H9 (cell line): ENCODE results near the gene GNAT3. TPM values are rescaled to one million over a fixed set of nuclear protein-coding genes. Genes with fewer than 3 reads are reported as not detected.

ENCODE experiments used
- DNase-seq: peaks from one replicate; pipeline ENCODE4 v3.0.0-alpha.2; 2017
- H2AFZ ChIP-seq: one replicate; pipeline ENCODE4 v1.6.1; 2013; ENCODE audit warnings: mild to moderate bottlenecking, low read length, control low read depth, moderate library complexity
- H2AK5ac ChIP-seq: 2 replicates; pipeline ENCODE4 v1.6.1; 2013; ENCODE audit warnings: low read length, control low read depth, mixed read lengths; ENCODE audit not compliant: insufficient read length
- H2BK120ac ChIP-seq: one replicate; pipeline ENCODE4 v1.6.1; 2013; ENCODE audit warnings: low read depth, mild to moderate bottlenecking, low read length, control low read depth, inconsistent platforms; ENCODE audit not compliant: poor library complexity, severe bottlenecking
- H2BK12ac ChIP-seq: 2 replicates; pipeline ENCODE4 v1.6.1; 2013; ENCODE audit warnings: low read length, control low read depth, mixed read lengths, low read depth; ENCODE audit not compliant: insufficient read length
- H2BK15ac ChIP-seq: 2 replicates; pipeline ENCODE4 v1.6.1; 2013; ENCODE audit warnings: low read depth, low read length, control low read depth
- H2BK20ac ChIP-seq: one replicate; pipeline ENCODE4 v1.6.1; 2013; ENCODE audit warnings: low read depth, mild to moderate bottlenecking, low read length, control low read depth, inconsistent platforms; ENCODE audit not compliant: poor library complexity, severe bottlenecking
- H2BK5ac ChIP-seq: 2 replicates; pipeline ENCODE4 v1.6.1; 2013; ENCODE audit warnings: low read length, control low read depth, mixed read lengths; ENCODE audit not compliant: insufficient read length
- H3K14ac ChIP-seq: 2 replicates; pipeline ENCODE4 v1.6.1; 2013; ENCODE audit warnings: low read length, control low read depth; ENCODE audit not compliant: insufficient read depth
- H3K18ac ChIP-seq: 2 replicates; pipeline ENCODE4 v1.6.1; 2013; ENCODE audit warnings: low read depth, mild to moderate bottlenecking, mixed read lengths, low read length, control low read depth; ENCODE audit not compliant: insufficient read length
- H3K23ac ChIP-seq: 2 replicates; pipeline ENCODE4 v1.6.1; 2013; ENCODE audit warnings: low read length, control low read depth, mixed read lengths, low read depth; ENCODE audit not compliant: insufficient read length
- H3K23me2 ChIP-seq: 2 replicates; pipeline ENCODE4 v1.6.1; 2013; ENCODE audit warnings: low read depth, mild to moderate bottlenecking, mixed read lengths, low read length, control low read depth; ENCODE audit not compliant: insufficient read length, poor library complexity, severe bottlenecking
- H3K27ac ChIP-seq: 2 replicates; pipeline ENCODE4 v1.5.1; 2013; ENCODE audit warnings: low read length, control low read depth, mixed read lengths, low read depth; ENCODE audit not compliant: insufficient read length
- H3K27me3 ChIP-seq: 2 replicates; pipeline ENCODE4 v1.6.1; 2013; ENCODE audit warnings: low read length, control low read depth, inconsistent platforms; ENCODE audit not compliant: insufficient read depth
- H3K4ac ChIP-seq: 2 replicates; pipeline ENCODE4 v1.6.1; 2013; ENCODE audit warnings: low read depth, mild to moderate bottlenecking, control low read depth, inconsistent platforms, low read length, moderate library complexity
- H3K4me1 ChIP-seq: 2 replicates; pipeline ENCODE4 v1.6.1; 2013; ENCODE audit warnings: low read length, control low read depth, inconsistent platforms; ENCODE audit not compliant: insufficient read depth
- H3K4me2 ChIP-seq: 2 replicates; pipeline ENCODE4 v1.6.1; 2013; ENCODE audit warnings: low read length, control low read depth, mixed read lengths; ENCODE audit not compliant: insufficient read length, insufficient read depth
- H3K56ac ChIP-seq: 2 replicates; pipeline ENCODE4 v1.6.1; 2013; ENCODE audit warnings: low read depth, mild to moderate bottlenecking, mixed read lengths, low read length, control low read depth; ENCODE audit not compliant: insufficient read length
- H3K79me1 ChIP-seq: 2 replicates; pipeline ENCODE4 v1.6.1; 2013; ENCODE audit warnings: low read depth, mild to moderate bottlenecking, moderate library complexity, low read length, control low read depth, inconsistent platforms; ENCODE audit not compliant: insufficient read depth, poor library complexity, severe bottlenecking
- H3K79me2 ChIP-seq: 2 replicates; pipeline ENCODE4 v1.6.1; 2013; ENCODE audit warnings: low read length, control low read depth, inconsistent platforms; ENCODE audit not compliant: insufficient read depth
- H3K9ac ChIP-seq: 2 replicates; pipeline ENCODE4 v1.6.1; 2013; ENCODE audit warnings: low read length, control low read depth, mixed read lengths; ENCODE audit not compliant: insufficient read length; ENCODE audit errors: extremely low read depth
- H3K9me3 ChIP-seq: one replicate; pipeline ENCODE4 v1.6.1; 2013; ENCODE audit warnings: low read depth, low read length, inconsistent platforms; ENCODE audit not compliant: control insufficient read depth
- H3T11ph ChIP-seq: one replicate; pipeline ENCODE4 v1.6.1; 2013; ENCODE audit warnings: mild to moderate bottlenecking, low read length, control low read depth, inconsistent platforms
- H4K20me1 ChIP-seq: one replicate; pipeline ENCODE4 v1.6.1; 2013; ENCODE audit not compliant: control insufficient read depth, insufficient read length, insufficient read depth
- H4K5ac ChIP-seq: 2 replicates; pipeline ENCODE4 v1.6.1; 2013; ENCODE audit warnings: low read depth, mild to moderate bottlenecking, mixed read lengths, low read length, control low read depth; ENCODE audit not compliant: insufficient read length
- H4K8ac ChIP-seq: replicated peaks from 2 replicates; pipeline ENCODE4 v1.6.1; 2013; ENCODE audit warnings: low read length, control low read depth, mixed read lengths, low read depth; ENCODE audit not compliant: insufficient read length
- H4K91ac ChIP-seq: 2 replicates; pipeline ENCODE4 v1.6.1; 2013; ENCODE audit warnings: low read depth, mild to moderate bottlenecking, moderate library complexity, mixed read lengths, low read length, control low read depth; ENCODE audit not compliant: insufficient read length
- H3K27ac Mint-ChIP-seq, 3 experiments: 2 replicates in 2 of 3; 3 replicates in 1 of 3; pipeline ENCODE4 v1.8.0; 2020 to 2021; ENCODE audit warnings: mixed read lengths in 3 of 3, mild to moderate bottlenecking in 1 of 3, moderate library complexity in 1 of 3
- H3K27me3 Mint-ChIP-seq: 2 replicates; pipeline ENCODE4 v1.8.0; 2021; ENCODE audit warnings: low read depth, mild to moderate bottlenecking, moderate library complexity, mixed read lengths
- H3K36me3 Mint-ChIP-seq, 3 experiments: 2 replicates in 2 of 3; 3 replicates in 1 of 3; pipeline ENCODE4 v1.8.0; 2020 to 2021; ENCODE audit warnings: low read depth in 3 of 3, mixed read lengths in 3 of 3; ENCODE audit not compliant: insufficient read depth in 1 of 3
- H3K4me1 Mint-ChIP-seq, 2 experiments: 2 replicates each; pipeline ENCODE4 v1.8.0; 2020; ENCODE audit warnings: mixed read lengths in 2 of 2
- H3K4me3 Mint-ChIP-seq, 2 experiments: 2 replicates in 1 of 2; 3 replicates in 1 of 2; pipeline ENCODE4 v1.8.0; 2020 to 2021; ENCODE audit warnings: mild to moderate bottlenecking in 2 of 2, mixed read lengths in 2 of 2, moderate library complexity in 1 of 2
- H3K9me3 Mint-ChIP-seq, 2 experiments: 2 replicates in 1 of 2; 3 replicates in 1 of 2; pipeline ENCODE4 v1.8.0; 2020; ENCODE audit warnings: mild to moderate bottlenecking in 2 of 2, mixed read lengths in 2 of 2, moderate library complexity in 1 of 2
- CTCF ChIP-seq: fragments of 200-600 bp; sonication (generic); conservative IDR thresholded peaks from 3 replicates; pipeline ENCODE4 v1.8.0; 2021; ENCODE audit warnings: antibody characterized with exemption, mild to moderate bottlenecking
- total RNA-seq: library from RNA; stranded (reverse); gene quantifications from 2 replicates; pipeline ENCODE4 v1.2.1, GENCODE V29; 2021

GNAT3 gene
- total RNA-seq, 1 experiment from 2014 or later = not detected

- Histone ChIP-seq H3K27me3 (no peaks in the 10 kb centered on the region), H3K56ac (no peak overlapping the region), H3K27ac (no peak overlapping the region), H3K14ac (no peak overlapping the region), H3T11ph (no peak overlapping the region), H3K9me3 (no peaks in the 10 kb centered on the region), H4K5ac (no peak overlapping the region), H4K20me1 (no peaks in the 10 kb centered on the region), H2BK12ac (no peak overlapping the region), H2BK20ac (no peak overlapping the region), H4K91ac (no peak overlapping the region), H3K4me2 (no peak overlapping the region), H3K9ac (no peak overlapping the region), H3K4ac (no peak overlapping the region), H3K4me1 (0 out of 2 replicates have a peak, but pooled peaks cover 3% of the 10 kb centered on the region), H3K18ac (no peak overlapping the region), H4K8ac (no peak overlapping the region), H2BK5ac (no peak overlapping the region), H2AFZ (no peak overlapping the region), H2BK120ac (no peak overlapping the region), H3K23me2 (no peaks in the 10 kb centered on the region), H3K79me2 (no peaks in the 10 kb centered on the region), H3K23ac (no peak overlapping the region), H3K79me1 (no peaks in the 10 kb centered on the region), H2BK15ac (no peak overlapping the region), H2AK5ac (no peak overlapping the region)
- no peaks in the 10 kb centered on the region for H3K36me3 Mint-ChIP-seq
- no peak overlapping the region for H3K27ac Mint-ChIP-seq
- no peaks in the 10 kb centered on the region for H3K27me3 Mint-ChIP-seq
- DNase-seq = no peak
- H3K4me3 Mint-ChIP-seq = no peak overlapping the region
- no peaks in the 10 kb centered on the region for H3K9me3 Mint-ChIP-seq
- TF ChIP-seq CTCF = no peak
- no peaks in the 10 kb centered on the region for H3K4me1 Mint-ChIP-seq
These were observed 3.4 kb upstream of the GNAT3 start for GRCh38 chr7:80515298-80515697.
